ENCODE results near the gene PPP6R2. TPM values are rescaled to one million over a fixed set of nuclear protein-coding genes. Genes with fewer than 3 reads are reported as not detected.
"Not testable (repeated sequence)": the region's sequence is repeated elsewhere in the genome, so short reads cannot be mapped to it uniquely, and the experiment has no call there.

Gene PPP6R2
- total RNA-seq, 1 experiment from 2014 or later: 47.8 TPM

GRCh38 chr22:50406416-50407170 is 63.5 kb downstream of the PPP6R2 start:
- DNase-seq (ENCODE audit: low spot score) (no peak), ATAC-seq (no peak)
- H3K27ac Mint-ChIP-seq: no peak overlapping the region
- CTCF ChIA-PET: no interaction called here
- no peaks in the 10 kb centered on the region for H3K27me3 Mint-ChIP-seq (ENCODE audit: low read depth)
- no peak overlapping the region for H3K4me3 Mint-ChIP-seq
- peaks cover 17% of the 10 kb centered on the region for H3K36me3 Mint-ChIP-seq
- H3K9me3 Mint-ChIP-seq: no peaks in the 10 kb centered on the region
- no peaks in the 10 kb centered on the region for H3K4me1 Mint-ChIP-seq
- TF ChIP-seq ZNF396 (CRISPR knock-in tag; IDR thresholded peaks at IDR 0.05; ENCODE audit: borderline replicate concordance) (no peak), ZNF138 (CRISPR knock-in tag; conservative IDR thresholded peaks at IDR 0.05) (no peak), TEAD4 (CRISPR knock-in tag; IDR thresholded peaks at IDR 0.05) (no peak), AFF4 (CRISPR knock-in tag; IDR thresholded peaks at IDR 0.05; ENCODE audit: borderline replicate concordance) (no peak), JUN (CRISPR knock-in tag; IDR thresholded peaks at IDR 0.05) (no peak), USF1 (CRISPR knock-in tag; IDR thresholded peaks at IDR 0.05) (no peak), ZNF317 (CRISPR knock-in tag; IDR thresholded peaks at IDR 0.05; ENCODE audit: borderline replicate concordance, low read depth) (no peak), PRRX2 (CRISPR knock-in tag; IDR thresholded peaks at IDR 0.05) (no peak)
- POLR2A ChIA-PET: interaction anchor here (0.6 kb wide), 1 partner anchor 72 kb away, joined by 6 read pairs; no protein-coding TSS in a partner anchor

GRCh38 chr22:50408311-50408710 is 65.2 kb downstream of the PPP6R2 start:
- ChIA-PET POLR2A (no interaction called here), CTCF (no interaction called here)
- DNase-seq (ENCODE audit: low spot score) (no peak), ATAC-seq (no peak)
- TF ChIP-seq ZNF423 (CRISPR knock-in tag; IDR thresholded peaks at IDR 0.05) (no peak), USF1 (CRISPR knock-in tag; IDR thresholded peaks at IDR 0.05) (no peak), KAT7 (CRISPR knock-in tag; IDR thresholded peaks at IDR 0.05; ENCODE audit: borderline replicate concordance) (no peak), JAZF1 (CRISPR knock-in tag; IDR thresholded peaks at IDR 0.05) (no peak), NFATC4 (CRISPR knock-in tag; IDR thresholded peaks at IDR 0.05) (no peak), ETV6 (CRISPR knock-in tag; IDR thresholded peaks at IDR 0.05) (no peak), MAX (CRISPR knock-in tag; IDR thresholded peaks at IDR 0.05) (no peak), E2F5 (CRISPR knock-in tag; IDR thresholded peaks at IDR 0.05) (no peak), ZNF121 (CRISPR knock-in tag; IDR thresholded peaks at IDR 0.05) (no peak), MXD4 (CRISPR knock-in tag; IDR thresholded peaks at IDR 0.05; ENCODE audit: borderline replicate concordance) (no peak), SP1 (CRISPR knock-in tag; conservative IDR thresholded peaks at IDR 0.05) (no peak), ZNF425 (CRISPR knock-in tag; conservative IDR thresholded peaks at IDR 0.05) (no peak), RORB (CRISPR knock-in tag; IDR thresholded peaks at IDR 0.05) (no peak), ZNF138 (CRISPR knock-in tag; conservative IDR thresholded peaks at IDR 0.05) (no peak)
- Mint-ChIP-seq H3K27ac (peak overlapping the region; percentile 43), H3K36me3 (peaks cover 17% of the 10 kb centered on the region), H3K27me3 (ENCODE audit: low read depth) (no peaks in the 10 kb centered on the region), H3K4me3 (no peak overlapping the region), H3K9me3 (no peaks in the 10 kb centered on the region), H3K4me1 (no peaks in the 10 kb centered on the region)

- H3K9me3 Mint-ChIP-seq, CTCF ChIA-PET: not testable (repeated sequence)
Observed at GRCh38 chr22:50408954-50409353, 65.8 kb downstream of the PPP6R2 start.

More at GRCh38 chr22:50408954-50409353, 65.8 kb downstream of the PPP6R2 start:
- H3K4me1 Mint-ChIP-seq; H3K27ac Mint-ChIP-seq; POLR2A ChIA-PET; ATAC-seq; DNase-seq (ENCODE audit: low spot score); H3K27me3 Mint-ChIP-seq (ENCODE audit: low read depth); H3K4me3 Mint-ChIP-seq: not testable (repeated sequence)
- H3K36me3 Mint-ChIP-seq: peaks cover 17% of the 10 kb centered on the region
